CD4-positive, alpha-beta memory T cell (primary cell): ENCODE measurements around the gene CEP72. TPM values are rescaled to one million over a fixed set of nuclear protein-coding genes. Genes with fewer than 3 reads are reported as not detected.

Experiments used
- CTCF ChIA-PET: fragments of 350-600 bp; sonication (Branson Sonifier 250); formaldehyde crosslinking; loops from one replicate; lab custom pipeline; 2021; ENCODE audit warnings: inconsistent platforms; ENCODE audit not compliant: partially characterized antibody; lab: Charles Lee
- POLR2A ChIA-PET: fragments of 350-600 bp; sonication (Branson Sonifier 250); formaldehyde crosslinking; loops from one replicate; lab custom pipeline; 2021; ENCODE audit not compliant: partially characterized antibody; lab: Charles Lee
- DNase-seq, 5 donors: peaks; one replicate each; pipeline versions ENCODE4 v3.0.0 to v3.0.0-alpha.2; 2020 to 2022; ENCODE audit warnings: mixed read lengths in 1 of 5
- H3K27ac ChIP-seq: one replicate; pipeline ENCODE4 v1.7.0; 2013; ENCODE audit warnings: low read depth, low read length
- H3K27me3 ChIP-seq: 2 replicates; pipeline ENCODE4 v1.7.0; 2013; ENCODE audit warnings: mild to moderate bottlenecking, low read length, moderate library complexity; ENCODE audit not compliant: insufficient read depth
- H3K36me3 ChIP-seq: 2 replicates; pipeline ENCODE4 v1.7.0; 2013; ENCODE audit warnings: mild to moderate bottlenecking, low read length, moderate library complexity; ENCODE audit not compliant: insufficient read depth
- H3K4me1 ChIP-seq: 2 replicates; pipeline ENCODE4 v1.7.0; 2013; ENCODE audit warnings: mild to moderate bottlenecking, low read length, moderate library complexity; ENCODE audit not compliant: insufficient read depth
- H3K4me3 ChIP-seq, 2 donors: one replicate each; pipeline ENCODE4 v1.7.0; 2013; ENCODE audit warnings: low read length in 2 of 2, mild to moderate bottlenecking in 1 of 2
- H3K9me3 ChIP-seq, 2 donors: one replicate each; pipeline ENCODE4 v1.7.0; 2013; ENCODE audit warnings: low read length in 2 of 2, control low read depth in 1 of 2; ENCODE audit not compliant: control insufficient read depth in 1 of 2
- H3K27ac Mint-ChIP-seq, 7 donors: one replicate each; pipeline ENCODE4 v1.8.0; 2020 to 2021; ENCODE audit warnings: mixed read lengths in 7 of 7, mild to moderate bottlenecking in 6 of 7, inconsistent platforms in 3 of 7, moderate library complexity in 3 of 7
- H3K27me3 Mint-ChIP-seq, 2 donors: one replicate each; pipeline ENCODE4 v1.8.0; 2020 to 2021; ENCODE audit warnings: mixed read lengths in 2 of 2
- H3K36me3 Mint-ChIP-seq, 2 donors: one replicate each; pipeline ENCODE4 v1.8.0; 2020 to 2021; ENCODE audit warnings: mixed read lengths in 2 of 2, inconsistent platforms in 1 of 2, mild to moderate bottlenecking in 1 of 2
- H3K4me1 Mint-ChIP-seq, 4 donors: one replicate each; pipeline ENCODE4 v1.8.0; 2020 to 2021; ENCODE audit warnings: mixed read lengths in 4 of 4, mild to moderate bottlenecking in 1 of 4
- H3K4me3 Mint-ChIP-seq, 8 donors: one replicate each; pipeline ENCODE4 v1.8.0; 2020 to 2021; ENCODE audit warnings: mixed read lengths in 8 of 8, mild to moderate bottlenecking in 7 of 8, moderate library complexity in 6 of 8, inconsistent platforms in 3 of 8
- H3K9me3 Mint-ChIP-seq, 8 donors: one replicate each; pipeline ENCODE4 v1.8.0; 2020 to 2021; ENCODE audit warnings: mixed read lengths in 8 of 8, mild to moderate bottlenecking in 5 of 8, inconsistent platforms in 3 of 8, moderate library complexity in 1 of 8
- intact Hi-C: fragments of 100-400 bp; cut with micrococcal nuclease; formaldehyde crosslinking; loops from one replicate; pipeline ENCODE4 v1.15.1; 2023
- polyA plus RNA-seq, 2 donors: library from polyadenylated mRNA; unstranded; fragments of 300-500 nt; fragmentation: Illumina TruSeq; gene quantifications; one replicate each; pipeline ENCODE4 v1.2.3, GENCODE V29; 2021
- total RNA-seq, 2 experiments: library from RNA; stranded (reverse); gene quantifications; one replicate each; pipeline ENCODE4 v1.2.3, GENCODE V29; 2021

Gene CEP72, protein sequence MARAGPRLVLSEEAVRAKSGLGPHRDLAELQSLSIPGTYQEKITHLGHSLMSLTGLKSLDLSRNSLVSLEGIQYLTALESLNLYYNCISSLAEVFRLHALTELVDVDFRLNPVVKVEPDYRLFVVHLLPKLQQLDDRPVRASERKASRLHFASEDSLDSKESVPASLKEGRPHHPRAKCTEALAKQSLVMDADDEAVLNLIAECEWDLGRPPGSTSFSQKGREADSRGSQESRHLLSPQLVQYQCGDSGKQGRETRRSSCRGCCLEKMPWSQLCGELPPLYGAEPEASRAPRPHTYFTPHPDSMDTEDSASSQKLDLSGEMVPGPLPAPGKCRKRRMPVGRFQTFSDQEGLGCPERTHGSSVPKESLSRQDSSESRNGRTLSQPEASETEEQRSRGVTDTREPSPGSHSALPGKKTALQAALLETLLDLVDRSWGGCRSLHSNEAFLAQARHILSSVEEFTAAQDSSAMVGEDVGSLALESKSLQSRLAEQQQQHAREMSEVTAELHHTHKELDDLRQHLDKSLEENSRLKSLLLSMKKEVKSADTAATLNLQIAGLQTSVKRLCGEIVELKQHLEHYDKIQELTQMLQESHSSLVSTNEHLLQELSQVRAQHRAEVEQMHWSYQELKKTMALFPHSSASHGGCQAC
- total RNA-seq (10 to 100 TPM; 26.7 to 28.0 TPM), polyA plus RNA-seq (1 to 10 TPM; 2.5 to 5.8 TPM)

DNA sequence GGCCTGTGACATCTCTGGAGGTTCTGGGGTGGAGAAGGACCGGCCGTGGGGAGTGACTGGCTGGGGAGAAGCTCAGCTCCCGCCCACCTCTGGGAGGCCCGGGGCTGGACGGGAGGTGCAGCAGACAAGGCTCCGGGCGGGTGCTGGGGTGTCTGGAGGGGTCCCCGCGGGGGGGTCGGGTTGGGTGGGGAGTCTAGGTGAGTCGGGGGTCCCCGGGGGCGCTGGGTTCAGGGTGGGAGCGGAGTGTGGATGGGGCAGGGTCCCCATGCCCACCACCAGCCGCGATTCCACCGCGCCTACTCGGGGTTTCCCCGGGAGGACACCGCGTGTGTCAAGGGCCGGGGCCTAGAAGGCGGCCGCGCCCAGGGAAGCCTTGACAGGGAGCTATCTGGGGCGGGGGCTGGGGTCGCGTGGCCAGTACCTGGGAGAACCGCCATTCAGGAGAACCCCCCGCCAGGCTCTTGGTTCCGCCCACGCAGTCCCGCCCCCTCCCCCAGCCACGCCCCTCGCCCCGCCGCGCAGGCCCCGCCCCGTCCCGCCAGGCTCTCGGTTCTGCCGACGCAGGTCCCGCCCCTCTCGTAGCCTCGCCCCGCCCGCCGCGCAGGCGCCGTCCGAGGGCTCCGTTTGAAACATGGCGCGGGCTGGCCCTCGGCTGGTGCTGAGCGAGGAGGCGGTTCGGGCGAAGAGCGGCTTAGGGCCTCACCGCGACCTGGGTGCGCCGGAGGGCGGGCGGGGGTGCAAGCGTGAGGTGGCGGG is at the start of gene CEP72:
TSS of gene CEP72 (plus strand) at position 610 of the 756 bp plus-strand sequence. CDS start at position 632, 22 bp downstream.
- intact Hi-C loops, result loop anchor here (1.0 to 5.0 kb wide), 4 partner anchors 81 to 340 kb away; partner anchors contain the start of genes BRD9, PDCD6, TPPP and TRIP13

DNA sequence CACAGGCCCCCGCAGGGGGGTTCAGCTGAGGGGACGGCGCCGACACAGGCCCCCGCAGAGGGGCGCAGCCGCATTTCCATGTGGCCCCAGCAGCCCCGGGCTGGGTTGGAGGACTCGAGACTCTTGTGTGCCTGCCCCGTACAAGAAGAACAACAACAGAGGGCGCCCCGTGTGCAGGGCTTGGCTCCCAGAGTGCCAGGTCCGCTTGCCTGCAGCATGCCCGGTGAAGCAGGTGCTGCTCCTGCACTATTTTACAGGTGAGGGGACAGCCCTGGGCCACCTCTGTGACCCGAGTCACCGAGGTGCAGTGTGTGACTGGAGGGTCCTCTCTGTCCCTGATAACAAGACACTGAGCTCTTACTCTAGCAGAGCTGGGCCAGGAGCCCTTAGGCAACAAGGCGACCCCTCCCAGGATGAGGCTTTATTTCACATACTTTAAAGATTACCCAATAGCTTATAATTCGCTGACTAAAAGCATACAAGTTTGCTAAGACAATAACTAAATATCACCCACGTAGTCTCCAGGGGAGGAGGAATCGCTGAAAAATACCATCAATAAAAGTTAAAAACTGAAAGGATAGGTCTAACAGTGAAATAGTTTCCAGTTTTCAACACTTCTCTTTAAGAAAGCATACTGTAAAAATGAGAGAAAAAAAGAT is 46.2 kb upstream of the CEP72 start:
- intact Hi-C loops, result no loop called here
- CTCF ChIA-PET, result no interaction called here
- no peak overlapping the region for H3K4me3 Mint-ChIP-seq
- DNase-seq, result no peak
- Histone ChIP-seq H3K27ac (no peak overlapping the region), H3K9me3 (no peaks in the 10 kb centered on the region), H3K4me3 (no peak overlapping the region), H3K4me1 (no peaks in the 10 kb centered on the region), H3K27me3 (no peaks in the 10 kb centered on the region), H3K36me3 (no peaks in the 10 kb centered on the region)
- no peaks in the 10 kb centered on the region for H3K4me1 Mint-ChIP-seq
- peaks cover 11 to 14% of the 10 kb centered on the region in 2 donors for H3K27me3 Mint-ChIP-seq
- H3K36me3 Mint-ChIP-seq, result no peaks in the 10 kb centered on the region
- H3K9me3 Mint-ChIP-seq, result no peaks in the 10 kb centered on the region
- POLR2A ChIA-PET, result no interaction called here
- no peak overlapping the region for H3K27ac Mint-ChIP-seq

More for the DNA sequence above, at the start of gene CEP72:
- H3K4me1 ChIP-seq, result peaks cover 21% of the 10 kb centered on the region
- H3K36me3 Mint-ChIP-seq, result peaks cover 0 to 16% of the 10 kb centered on the region in 2 donors
- ChIA-PET POLR2A (interaction anchor here (0.5 kb wide), 1 partner anchor 249 kb away, joined by 3 read pairs; no protein-coding TSS in a partner anchor), CTCF (no interaction called here)
- H3K4me3 Mint-ChIP-seq, result peak within 1 kb of the TSS; percentile 92 to 99 (median 94)
- H3K27me3 Mint-ChIP-seq, result peaks cover 6 to 16% of the 10 kb centered on the region in 2 donors
- H3K36me3 ChIP-seq, result no peaks in the 10 kb centered on the region
- H3K27ac Mint-ChIP-seq, result peak within 1 kb of the TSS; percentile 76 to 92 (median 86)
- H3K27me3 ChIP-seq, result no peaks in the 10 kb centered on the region
- peaks cover 24 to 44% (median 34%) of the 10 kb centered on the region in 4 donors for H3K4me1 Mint-ChIP-seq
- no peaks in the 10 kb centered on the region for H3K9me3 Mint-ChIP-seq
- peak within 1 kb of the TSS; percentile 52 for H3K27ac ChIP-seq
- DNase-seq, result peak; percentile 88 to 91 (median 88)
- peak within 1 kb of the TSS; percentile 25 to 67 for H3K4me3 ChIP-seq
- no peaks in the 10 kb centered on the region for H3K9me3 ChIP-seq

DNA sequence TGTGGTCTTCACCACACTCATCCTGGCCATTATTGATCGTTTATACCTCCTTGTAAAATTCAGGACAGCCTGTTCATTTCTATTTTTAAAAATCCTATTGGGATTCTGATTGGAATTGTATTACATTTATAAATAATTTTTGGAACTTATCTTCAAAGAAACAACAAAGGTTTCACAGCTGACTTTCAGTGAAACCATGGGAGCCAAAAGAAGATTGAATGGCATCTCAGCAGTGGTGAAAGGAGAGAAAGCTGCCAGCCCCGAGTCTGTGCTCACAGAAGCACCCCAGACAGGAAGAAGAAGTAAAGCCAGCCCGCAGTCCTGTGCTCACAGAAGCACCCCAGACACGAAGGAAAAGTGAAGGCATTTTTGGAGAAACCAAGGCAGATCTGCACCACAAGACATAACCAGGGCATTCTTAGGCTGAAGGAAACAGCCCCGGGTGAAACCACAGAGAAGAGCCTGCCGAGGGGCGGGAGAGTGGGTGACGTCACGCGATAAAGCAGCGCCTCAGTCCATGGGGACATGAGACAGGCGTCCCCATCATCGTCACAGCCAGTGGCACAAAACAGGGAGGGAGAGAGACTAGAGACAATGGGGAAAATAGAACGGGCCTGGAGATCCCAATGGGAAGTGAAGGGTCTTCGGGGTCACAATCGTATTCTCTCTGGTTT is 45.4 kb upstream of the CEP72 start:
- Mint-ChIP-seq H3K27ac (peak overlapping the region in 1 of 7 donors; percentile 10), H3K36me3 (no peaks in the 10 kb centered on the region), H3K4me1 (no peaks in the 10 kb centered on the region), H3K4me3 (no peak overlapping the region), H3K27me3 (peaks cover 11 to 14% of the 10 kb centered on the region in 2 donors), H3K9me3 (no peaks in the 10 kb centered on the region)
- no peaks in the 10 kb centered on the region for H3K36me3 ChIP-seq
- intact Hi-C loops, result no loop called here
- no peak for DNase-seq
- no peaks in the 10 kb centered on the region for H3K4me1 ChIP-seq
- H3K4me3 ChIP-seq, result no peak overlapping the region
- H3K27me3 ChIP-seq, result no peaks in the 10 kb centered on the region
- ChIA-PET POLR2A (no interaction called here), CTCF (no interaction called here)
- no peaks in the 10 kb centered on the region for H3K9me3 ChIP-seq
- H3K27ac ChIP-seq, result no peak overlapping the region

DNA sequence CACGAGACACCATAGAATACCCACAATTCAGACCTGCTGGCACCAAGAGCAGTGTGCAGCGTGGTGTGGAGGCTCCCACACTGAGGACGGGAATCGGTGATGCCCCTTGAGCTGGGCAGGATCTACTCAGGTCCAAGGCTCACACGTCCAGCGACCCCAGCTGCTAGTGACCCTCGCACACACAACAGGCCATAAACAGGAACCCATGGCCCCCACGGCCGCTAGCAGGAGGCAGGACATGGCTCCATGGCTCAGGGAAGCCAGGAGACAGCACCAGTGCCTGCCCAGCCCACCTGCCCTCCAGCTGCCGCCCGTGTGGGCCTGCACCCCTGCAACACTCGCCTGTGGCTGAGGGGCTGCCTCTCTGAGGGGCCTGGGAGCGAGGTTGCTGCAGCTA is 44.5 kb upstream of the CEP72 start:
- no peak overlapping the region for H3K27ac Mint-ChIP-seq
- Histone ChIP-seq H3K4me3 (no peak overlapping the region), H3K9me3 (no peaks in the 10 kb centered on the region), H3K27me3 (no peaks in the 10 kb centered on the region), H3K4me1 (no peaks in the 10 kb centered on the region), H3K27ac (no peak overlapping the region), H3K36me3 (no peaks in the 10 kb centered on the region)
- DNase-seq, result no peak
- POLR2A ChIA-PET, result no interaction called here
- no peaks in the 10 kb centered on the region for H3K4me1 Mint-ChIP-seq
- H3K36me3 Mint-ChIP-seq, result no peaks in the 10 kb centered on the region
- H3K4me3 Mint-ChIP-seq, result no peak overlapping the region
- intact Hi-C loops, result no loop called here
- H3K9me3 Mint-ChIP-seq, result no peaks in the 10 kb centered on the region
- H3K27me3 Mint-ChIP-seq, result peaks cover 11 to 14% of the 10 kb centered on the region in 2 donors
- CTCF ChIA-PET, result interaction anchor here (1.0 kb wide), 1 partner anchor 10 kb away, joined by 3 read pairs; no protein-coding TSS in a partner anchor

DNA sequence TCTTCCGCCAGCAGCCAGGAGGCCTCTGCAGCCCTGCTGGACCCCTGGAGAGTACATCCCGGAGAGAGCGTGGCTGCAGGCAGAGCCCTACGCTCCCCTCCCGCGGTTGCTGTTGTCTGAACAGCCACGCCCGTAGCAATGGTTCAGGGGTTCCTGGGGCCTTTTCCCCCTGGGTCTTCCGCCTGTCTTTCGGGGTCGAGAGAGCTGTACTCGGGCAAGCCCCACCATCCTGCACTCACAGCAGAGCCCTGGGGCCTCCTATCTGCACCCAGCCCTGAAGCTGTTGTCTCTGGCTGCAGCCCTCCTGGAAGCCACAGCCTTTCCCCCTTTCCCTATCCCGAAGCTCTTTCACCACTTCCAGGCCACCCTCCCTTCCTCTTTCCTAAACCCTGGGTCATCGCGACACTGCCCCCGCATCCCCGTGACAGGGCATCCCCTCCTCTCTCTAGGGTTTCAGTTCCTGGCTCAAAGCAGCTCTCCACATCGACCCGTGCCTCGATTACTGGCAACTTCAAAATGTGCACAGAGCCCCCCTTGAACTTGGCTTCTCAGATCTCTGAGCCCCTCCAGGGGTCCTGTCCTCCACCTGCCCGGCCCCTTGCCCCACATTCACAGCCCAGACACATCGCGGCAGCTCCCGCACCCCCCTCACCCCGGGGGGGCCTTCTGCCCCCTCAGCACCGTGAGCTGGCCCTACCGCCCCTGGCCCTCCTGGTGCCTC is 43.9 kb upstream of the CEP72 start:
- Histone ChIP-seq H3K27me3 (no peaks in the 10 kb centered on the region), H3K27ac (no peak overlapping the region), H3K9me3 (no peaks in the 10 kb centered on the region), H3K4me3 (no peak overlapping the region), H3K4me1 (no peaks in the 10 kb centered on the region), H3K36me3 (no peaks in the 10 kb centered on the region)
- Mint-ChIP-seq H3K9me3 (no peaks in the 10 kb centered on the region), H3K27me3 (peaks cover 11 to 17% of the 10 kb centered on the region in 2 donors), H3K4me1 (no peaks in the 10 kb centered on the region), H3K27ac (peak overlapping the region in 1 of 7 donors; percentile 61), H3K36me3 (no peaks in the 10 kb centered on the region), H3K4me3 (no peak overlapping the region)
- DNase-seq, result no peak
- ChIA-PET POLR2A (no interaction called here), CTCF (interaction anchor here (1.0 kb wide), 1 partner anchor 9 kb away, joined by 3 read pairs; no protein-coding TSS in a partner anchor)
- intact Hi-C loops, result no loop called here

DNA sequence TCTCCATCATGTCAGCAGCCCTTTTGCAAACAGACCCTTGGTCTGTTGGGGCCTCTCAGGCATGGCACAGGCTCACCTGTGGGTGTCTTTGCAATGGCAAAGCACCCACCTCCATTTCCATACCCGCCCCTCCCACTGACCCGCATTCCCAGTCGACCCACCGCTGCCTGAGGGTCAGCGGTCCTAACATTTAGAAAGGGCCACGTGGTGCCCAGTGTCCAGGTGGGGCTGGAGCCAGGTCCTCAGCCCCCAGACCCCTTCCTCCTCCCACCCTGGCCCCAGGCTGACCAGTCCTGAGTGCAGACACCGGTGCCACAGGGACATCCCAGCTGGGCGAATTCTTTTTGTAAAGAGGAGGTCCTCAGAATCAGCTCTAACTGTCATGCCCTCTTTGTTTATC is 43.3 kb upstream of the CEP72 start:
- H3K36me3 Mint-ChIP-seq, result no peaks in the 10 kb centered on the region
- H3K9me3 Mint-ChIP-seq, result no peaks in the 10 kb centered on the region
- Histone ChIP-seq H3K4me3 (no peak overlapping the region), H3K36me3 (no peaks in the 10 kb centered on the region), H3K27ac (no peak overlapping the region), H3K27me3 (no peaks in the 10 kb centered on the region), H3K4me1 (no peaks in the 10 kb centered on the region), H3K9me3 (no peaks in the 10 kb centered on the region)
- intact Hi-C loops, result no loop called here
- H3K27ac Mint-ChIP-seq, result no peak overlapping the region
- CTCF ChIA-PET, result interaction anchor here (1.1 kb wide), 1 partner anchor 9 kb away, joined by 3 read pairs; no protein-coding TSS in a partner anchor
- no peak for DNase-seq
- POLR2A ChIA-PET, result no interaction called here
- H3K27me3 Mint-ChIP-seq, result peaks cover 13 to 22% of the 10 kb centered on the region in 2 donors
- no peaks in the 10 kb centered on the region for H3K4me1 Mint-ChIP-seq
- no peak overlapping the region for H3K4me3 Mint-ChIP-seq
